K562 (cell line): Measurements from ENCODE around the gene TMPO. TPM values are rescaled to one million over a fixed set of nuclear protein-coding genes. Genes with fewer than 3 reads are reported as not detected.
A peak's percentile ranks its signal among the peaks of the same experiment; 100 is the strongest.

Source experiments
- ATAC-seq: fragments of 200-7000 bp; cut with Tn5 transposase; 3 replicates; pipeline ENCODE4 v1.9.1; 2020; ENCODE audit warnings: moderate library complexity
- BruUV-seq: library from RNA; stranded (reverse); fragments of 400-500 nt; replicated peaks from 2 replicates; lab custom pipeline; 2021; lab: Mats Ljungman, UMichigan
- CTCF ChIA-PET: fragments of 300-600 bp; formaldehyde crosslinking; extraction: SDS; loops from one replicate; lab custom pipeline; 2021; ENCODE audit warnings: low intra/inter-chr PET ratio; lab: Yijun Ruan, JAX
- POLR2A ChIA-PET: fragments of 300-600, 350-650 bp; sonication (Branson Sonifier 250); formaldehyde crosslinking; extraction: SDS; loops from one replicate; lab custom pipeline; 2021; ENCODE audit warnings: antibody characterized with exemption, inconsistent platforms; lab: Yijun Ruan, JAX
- DNase-seq, 4 experiments: peaks; one replicate each; pipeline versions ENCODE4 v3.0.0 to v3.0.0-alpha.2; 2011 to 2018; ENCODE audit warnings: low spot score in 3 of 4, mixed read lengths in 3 of 4; ENCODE audit errors: extremely low read depth in 1 of 4
- FAIRE-seq: peaks from 2 replicates; lab custom pipeline; 2011; peaks lifted over from hg19 to GRCh38; lab: Jason Lieb, UNC
- H2AFZ ChIP-seq: 2 replicates; pipeline ENCODE4 v1.6.0; 2011; ENCODE audit warnings: low read depth, low read length, control low read depth, inconsistent platforms
- H3K27ac ChIP-seq: fragments of 200-600 bp; 3 replicates; pipeline ENCODE4 v1.8.0; 2011; ENCODE audit warnings: low read depth, mild to moderate bottlenecking, control low read depth, inconsistent platforms, low read length, moderate library complexity, mixed read lengths; ENCODE audit errors: extremely low read depth
- H3K27me3 ChIP-seq, 2 experiments: fragments of 300-600 bp in 1 of 2; 2 replicates in 1 of 2; 3 replicates in 1 of 2; pipeline versions ENCODE4 v1.6.0 to v1.8.0; 2011; ENCODE audit warnings: inconsistent platforms in 2 of 2, low read length in 2 of 2, mild to moderate bottlenecking in 1 of 2, mixed read lengths in 1 of 2, moderate library complexity in 1 of 2; ENCODE audit not compliant: control insufficient read depth in 2 of 2, insufficient read depth in 2 of 2
- H3K36me3 ChIP-seq: fragments of 300-600 bp; 3 replicates; pipeline ENCODE4 v1.8.0; 2011; ENCODE audit warnings: mild to moderate bottlenecking, low read length, inconsistent platforms; ENCODE audit not compliant: control insufficient read depth, insufficient read depth
- H3K4me1 ChIP-seq, 2 experiments: fragments of 200-600 bp in 1 of 2; replicated peaks in 1 of 2; 2 replicates in 1 of 2; 3 replicates in 1 of 2; pipeline versions ENCODE4 v1.5.1 to v1.8.0; 2011; ENCODE audit warnings: inconsistent platforms in 2 of 2, low read length in 2 of 2, mild to moderate bottlenecking in 1 of 2, mixed read lengths in 1 of 2, moderate library complexity in 1 of 2; ENCODE audit not compliant: control insufficient read depth in 2 of 2, insufficient read depth in 2 of 2
- H3K4me2 ChIP-seq: 2 replicates; pipeline ENCODE4 v1.6.1; 2011; ENCODE audit warnings: low read length, control low read depth, inconsistent platforms, mixed read lengths; ENCODE audit not compliant: insufficient read depth
- H3K4me3 ChIP-seq: fragments of 200-600 bp; sonication (generic), shearing (Covaris generic); 2 replicates; pipeline ENCODE4 v1.5.1; 2016; ENCODE audit warnings: control low read depth, inconsistent platforms
- H3K79me2 ChIP-seq: fragments of 200-600 bp; 3 replicates; pipeline ENCODE4 v1.8.0; 2011; ENCODE audit warnings: low read length, inconsistent platforms; ENCODE audit not compliant: control insufficient read depth, insufficient read depth
- H3K9ac ChIP-seq, 2 experiments: 2 replicates each; pipeline versions ENCODE4 v1.6.0 to v1.6.1; 2011; ENCODE audit warnings: low read depth in 2 of 2, low read length in 2 of 2, control low read depth in 1 of 2, inconsistent platforms in 1 of 2, mild to moderate bottlenecking in 1 of 2, mixed read lengths in 1 of 2; ENCODE audit not compliant: insufficient read depth in 1 of 2
- H3K9me1 ChIP-seq: one replicate; pipeline ENCODE4 v1.6.0; 2011; ENCODE audit warnings: inconsistent platforms, mild to moderate bottlenecking, low read length, moderate library complexity; ENCODE audit not compliant: control insufficient read depth, insufficient read depth
- H3K9me3 ChIP-seq: replicated peaks from 2 replicates; pipeline ENCODE4 v1.5.1; 2011; ENCODE audit warnings: low read depth, low read length, inconsistent platforms; ENCODE audit not compliant: control insufficient read depth, insufficient read depth
- H4K20me1 ChIP-seq: replicated peaks from 2 replicates; pipeline ENCODE4 v1.6.1; 2011; ENCODE audit warnings: low read length, inconsistent platforms, mixed read lengths; ENCODE audit not compliant: control insufficient read depth, insufficient read depth
- HINFP ChIP-seq: fragments of 450-650 bp; conservative IDR thresholded peaks from 2 replicates; pipeline ENCODE4 v1.6.1; 2016; ENCODE audit warnings: missing genetic modification characterization, low read depth, mild to moderate bottlenecking, control low read depth, missing compliant biosample characterization
- MTA2 ChIP-seq: fragments of 450-650 bp; IDR thresholded peaks from 2 replicates; pipeline ENCODE4 v1.6.1; 2016; ENCODE audit warnings: low read depth
- PYGO2 ChIP-seq: fragments of 450-650 bp; IDR thresholded peaks from 2 replicates; pipeline ENCODE4 v1.6.1; 2016; ENCODE audit warnings: mild to moderate bottlenecking, missing genetic modification characterization, moderate library complexity, missing compliant biosample characterization
- RBFOX2 ChIP-seq: fragments of 200-400 bp; formaldehyde crosslinking; IDR thresholded peaks from 2 replicates; pipeline ENCODE4 v1.6.1; 2017; ENCODE audit warnings: low read depth, mild to moderate bottlenecking, low read length, moderate library complexity
- SPI1 ChIP-seq: IDR thresholded peaks from 2 replicates; pipeline ENCODE4 v1.6.1; 2011; ENCODE audit warnings: low read depth, low read length, control low read depth, borderline replicate concordance
- ZNF764 ChIP-seq: fragments of 250-450 bp; sonication (Bioruptor Pico); IDR thresholded peaks from 2 replicates; pipeline ENCODE4 v1.4.0; 2020; ENCODE audit warnings: low read depth, mild to moderate bottlenecking, moderate library complexity
- WGBS: fragments of 100-300 bp; shearing (Covaris generic); methylation state at CpG from one replicate; pipeline ENCODE4 v1.1.6; 2016; ENCODE audit warnings: low coverage, mixed read lengths; ENCODE audit not compliant: insufficient coverage; ENCODE audit errors: missing lambda C conversion rate; 5-methylcytosine and 5-hydroxymethylcytosine counted together
- in situ Hi-C: fragments of 300-500 bp; cut with MboI; formaldehyde crosslinking; loops from 4 replicates; pipeline ENCODE4 v1.15.0; 2018; ENCODE audit warnings: inconsistent platforms, mixed read lengths
- intact Hi-C: fragments of 100-400 bp; cut with micrococcal nuclease; formaldehyde crosslinking; loops from 2 replicates; pipeline ENCODE4 v1.14.2; 2022
- polyA plus RNA-seq, 8 experiments: library from polyadenylated mRNA; depleted of rRNA in 4 of 8; stranded (reverse) in 5 of 8; unstranded in 3 of 8; fragments of >200 nt; fragmentation: Nextera tagmentation in 2 of 8; fragmentation: Illumina TruSeq in 1 of 8; extraction: Ambion mirVana in 2 of 8; extraction: Trizol in 1 of 8; gene quantifications; 2 replicates each; pipeline versions ENCODE4 v1.2.1 to v1.2.3, GENCODE V29; 2011 to 2014; ENCODE audit warnings: inconsistent platforms in 1 of 8, missing spikeins in 1 of 8
- total RNA-seq, 7 experiments: library from RNA; depleted of rRNA in 6 of 7; stranded (reverse); fragments of >200 nt in 6 of 7; fragmentation: Illumina TruSeq in 2 of 7; extraction: Trizol in 2 of 7; gene quantifications; 2 replicates each; pipeline versions ENCODE4 v1.2.1 to v1.2.3, GENCODE V29; 2011 to 2021; ENCODE audit warnings: low replicate concordance in 1 of 7
- TF ChIP-seq, protein P1 (sequence below), 2 experiments: fragments of 450-650 bp in 1 of 2; sonication (generic) in 1 of 2; formaldehyde crosslinking in 1 of 2; IDR thresholded peaks in 1 of 2; conservative IDR thresholded peaks in 1 of 2; 2 replicates each; pipeline versions ENCODE4 v1.6.1 to v1.8.1; 2016 to 2023; ENCODE audit warnings: mild to moderate bottlenecking in 2 of 2, moderate library complexity in 2 of 2, inconsistent platforms in 1 of 2, missing genetic modification reagents in 1 of 2
- TF ChIP-seq, protein P2 (sequence below): fragments of 200-800 bp; sonication (Bioruptor generic); IDR thresholded peaks from 2 replicates; pipeline ENCODE4 v1.6.1; 2017; ENCODE audit warnings: missing genetic modification characterization, missing compliant biosample characterization
- TF ChIP-seq, protein P3 (sequence below): fragments of 250-450 bp; sonication (Bioruptor Pico); IDR thresholded peaks from 2 replicates; pipeline ENCODE4 v1.4.0; 2020; ENCODE audit warnings: borderline replicate concordance
- TF ChIP-seq, protein P4 (sequence below): sonication (generic); IDR thresholded peaks from 2 replicates; pipeline ENCODE4 v1.6.1; 2016

The TMPO gene
- total and polyA plus RNA-seq, 9 of the 15 experiments (the other 6 are each of a cell fraction or from before 2014, with no cell fraction given), result 62.1 to 263 (median 182) TPM

- H3K27ac ChIP-seq, result peak overlapping the region; percentile 98; the same call in 2 of the 3 replicates
- H3K4me2 ChIP-seq, result peak overlapping the region; percentile 60
- peaks cover 6 to 24% of the 10 kb centered on the region in 2 experiments; a peak in 4 of 5 replicates for H3K4me1 ChIP-seq
These were observed 4.0 kb downstream of the TMPO start for GRCh38 chr12:98519257-98519907.

More at GRCh38 chr12:98519257-98519907, 4.0 kb downstream of the TMPO start:
- no TSS peak for BruUV-seq
- POLR2A ChIA-PET, result interaction anchor here (0.6 to 1.2 kb wide), 6 partner anchors 8 to 162 kb away, joined by 3 read pairs; no protein-coding TSS in a partner anchor
- H3K79me2 ChIP-seq, result peaks cover 98% of the 10 kb centered on the region
- ATAC-seq (no peak), DNase-seq (no peak), FAIRE-seq (no peak)
- TF ChIP-seq, protein P1, sequence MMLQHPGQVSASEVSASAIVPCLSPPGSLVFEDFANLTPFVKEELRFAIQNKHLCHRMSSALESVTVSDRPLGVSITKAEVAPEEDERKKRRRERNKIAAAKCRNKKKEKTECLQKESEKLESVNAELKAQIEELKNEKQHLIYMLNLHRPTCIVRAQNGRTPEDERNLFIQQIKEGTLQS (IDR thresholded peaks at IDR 0.05), result no peak
- TF ChIP-seq, protein P1 (CRISPR knock-in tag; conservative IDR thresholded peaks at IDR 0.05), result no peak
- TF ChIP-seq, protein P2, sequence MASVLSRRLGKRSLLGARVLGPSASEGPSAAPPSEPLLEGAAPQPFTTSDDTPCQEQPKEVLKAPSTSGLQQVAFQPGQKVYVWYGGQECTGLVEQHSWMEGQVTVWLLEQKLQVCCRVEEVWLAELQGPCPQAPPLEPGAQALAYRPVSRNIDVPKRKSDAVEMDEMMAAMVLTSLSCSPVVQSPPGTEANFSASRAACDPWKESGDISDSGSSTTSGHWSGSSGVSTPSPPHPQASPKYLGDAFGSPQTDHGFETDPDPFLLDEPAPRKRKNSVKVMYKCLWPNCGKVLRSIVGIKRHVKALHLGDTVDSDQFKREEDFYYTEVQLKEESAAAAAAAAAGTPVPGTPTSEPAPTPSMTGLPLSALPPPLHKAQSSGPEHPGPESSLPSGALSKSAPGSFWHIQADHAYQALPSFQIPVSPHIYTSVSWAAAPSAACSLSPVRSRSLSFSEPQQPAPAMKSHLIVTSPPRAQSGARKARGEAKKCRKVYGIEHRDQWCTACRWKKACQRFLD (CRISPR knock-in tag), result 0 out of 2 replicates have a peak, but pooled peaks have one; percentile 28
- TF ChIP-seq SPI1 (no peak), MTA2 (no peak), RBFOX2 (0 out of 2 replicates have a peak, but pooled peaks have one; percentile 22), HINFP (no peak), ZNF764 (CRISPR knock-in tag) (no peak), PYGO2 (tag) (no peak)
- TF ChIP-seq, protein P3, sequence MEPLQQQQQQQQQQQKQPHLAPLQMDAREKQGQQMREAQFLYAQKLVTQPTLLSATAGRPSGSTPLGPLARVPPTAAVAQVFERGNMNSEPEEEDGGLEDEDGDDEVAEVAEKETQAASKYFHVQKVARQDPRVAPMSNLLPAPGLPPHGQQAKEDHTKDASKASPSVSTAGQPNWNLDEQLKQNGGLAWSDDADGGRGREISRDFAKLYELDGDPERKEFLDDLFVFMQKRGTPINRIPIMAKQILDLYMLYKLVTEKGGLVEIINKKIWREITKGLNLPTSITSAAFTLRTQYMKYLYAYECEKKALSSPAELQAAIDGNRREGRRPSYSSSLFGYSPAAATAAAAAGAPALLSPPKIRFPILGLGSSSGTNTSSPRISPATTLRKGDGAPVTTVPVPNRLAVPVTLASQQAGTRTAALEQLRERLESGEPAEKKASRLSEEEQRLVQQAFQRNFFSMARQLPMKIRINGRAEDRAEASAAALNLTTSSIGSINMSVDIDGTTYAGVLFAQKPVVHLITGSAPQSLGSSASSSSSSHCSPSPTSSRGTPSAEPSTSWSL, result no peak
- TF ChIP-seq, protein P4, sequence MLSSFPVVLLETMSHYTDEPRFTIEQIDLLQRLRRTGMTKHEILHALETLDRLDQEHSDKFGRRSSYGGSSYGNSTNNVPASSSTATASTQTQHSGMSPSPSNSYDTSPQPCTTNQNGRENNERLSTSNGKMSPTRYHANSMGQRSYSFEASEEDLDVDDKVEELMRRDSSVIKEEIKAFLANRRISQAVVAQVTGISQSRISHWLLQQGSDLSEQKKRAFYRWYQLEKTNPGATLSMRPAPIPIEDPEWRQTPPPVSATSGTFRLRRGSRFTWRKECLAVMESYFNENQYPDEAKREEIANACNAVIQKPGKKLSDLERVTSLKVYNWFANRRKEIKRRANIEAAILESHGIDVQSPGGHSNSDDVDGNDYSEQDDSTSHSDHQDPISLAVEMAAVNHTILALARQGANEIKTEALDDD, result no peak
- intact Hi-C loops (loop anchor here (1.0 to 5.0 kb wide), 3 partner anchors 14 to 77 kb away; partner anchors contain the start of gene SLC25A3), in situ Hi-C loops (no loop called here)
- peak overlapping the region; percentile 82 to 99; a peak in 3 of 4 replicates for H3K9ac ChIP-seq
- CTCF ChIA-PET, result no interaction called here
- H3K27me3 ChIP-seq, result no peaks in the 10 kb centered on the region
- H4K20me1 ChIP-seq, result peaks cover 13% of the 10 kb centered on the region; the same call in 1 of the 2 replicates
- H3K9me1 ChIP-seq, result no peaks in the 10 kb centered on the region
- no peak overlapping the region for H2AFZ ChIP-seq
- peaks cover 52% of the 10 kb centered on the region for H3K36me3 ChIP-seq
- WGBS, result 33% methylated on average over 13 of the region's 13 CpGs
- no peaks in the 10 kb centered on the region for H3K9me3 ChIP-seq
- peak overlapping the region; percentile 66 for H3K4me3 ChIP-seq
